Fibroblast of lung (primary cell): ENCODE results near the gene TNIP1.

ENCODE experiments used
- CTCF ChIP-seq, 2 donors: IDR thresholded peaks in 1 of 2; conservative IDR thresholded peaks in 1 of 2; 1 replicate in 1 of 2; 2 replicates in 1 of 2; pipeline ENCODE4 v1.5.1; 2011 to 2012; ENCODE audit warnings: low read length in 2 of 2, control low read depth in 1 of 2, inconsistent platforms in 1 of 2, low read depth in 1 of 2, mild to moderate bottlenecking in 1 of 2
- EZH2 ChIP-seq: IDR thresholded peaks from 2 replicates; pipeline ENCODE4 v1.5.1; 2012; ENCODE audit warnings: low read length, control low read depth, mild to moderate bottlenecking; ENCODE audit errors: missing control alignments

GRCh38 chr5:151113651-151114050, 32.8 kb upstream of the TNIP1 start:
- no peak for TF ChIP-seq CTCF (conservative IDR thresholded peaks at IDR 0.05 in 1 of 2, IDR thresholded peaks at IDR 0.05 in 1 of 2; ENCODE audit: low read depth in 1 of 2, low read length in 2 of 2)
- no peak for TF ChIP-seq EZH2
